ENCODE data around the gene CRIM1.
A peak's percentile ranks its signal among the peaks of the same experiment; 100 is the strongest.

Gene CRIM1

GRCh38 chr2:36404318-36404717 lies 48.7 kb downstream of the CRIM1 start:
- peak; percentile 86 for DNase-seq

GRCh38 chr2:36404754-36405153 lies 49.2 kb downstream of the CRIM1 start:
- DNase-seq = no peak

- DNase-seq = peak; percentile 28
Observed at GRCh38 chr2:36405183-36405582, 49.6 kb downstream of the CRIM1 start.

GRCh38 chr2:36406296-36406695 lies 50.7 kb downstream of the CRIM1 start:
- no peak for DNase-seq

GRCh38 chr2:36407413-36407812 lies 51.8 kb downstream of the CRIM1 start:
- DNase-seq = no peak

- peak; percentile 67 for DNase-seq
Observed at GRCh38 chr2:36408198-36408703, 52.7 kb downstream of the CRIM1 start.

- DNase-seq = no peak
Observed at GRCh38 chr2:36409335-36409734, 53.8 kb downstream of the CRIM1 start.

- peak; percentile 56 for DNase-seq
Observed at GRCh38 chr2:36409935-36410334, 54.4 kb downstream of the CRIM1 start.

GRCh38 chr2:36410681-36411080 lies 55.1 kb downstream of the CRIM1 start:
- DNase-seq = peak; percentile 12

GRCh38 chr2:36411962-36412444 lies 56.4 kb downstream of the CRIM1 start:
- peak; percentile 92 for DNase-seq

- DNase-seq = peak; percentile 5
Observed at GRCh38 chr2:36413218-36413617, 57.6 kb downstream of the CRIM1 start.

GRCh38 chr2:36414307-36414706 lies 58.7 kb downstream of the CRIM1 start:
- no peak for DNase-seq

GRCh38 chr2:36415381-36416022 lies 59.9 kb downstream of the CRIM1 start:
- DNase-seq = no peak

- DNase-seq = no peak
Observed at GRCh38 chr2:36416370-36417165, 61.0 kb downstream of the CRIM1 start.

GRCh38 chr2:36420569-36421181 lies 65.1 kb downstream of the CRIM1 start:
- DNase-seq = no peak

GRCh38 chr2:36421379-36421778 lies 65.8 kb downstream of the CRIM1 start:
- DNase-seq = no peak

GRCh38 chr2:36423172-36423571 lies 67.6 kb downstream of the CRIM1 start:
- DNase-seq = no peak

- no peak for DNase-seq
Observed at GRCh38 chr2:36423619-36424120, 68.1 kb downstream of the CRIM1 start.

- DNase-seq = no peak
Observed at GRCh38 chr2:36425608-36426355, 70.2 kb downstream of the CRIM1 start.

- no peak for DNase-seq
Observed at GRCh38 chr2:36427790-36428243, 72.2 kb downstream of the CRIM1 start.

- DNase-seq = no peak
Observed at GRCh38 chr2:36430549-36430948, 75.0 kb downstream of the CRIM1 start.

GRCh38 chr2:36432479-36432878 lies 76.9 kb downstream of the CRIM1 start:
- DNase-seq = no peak
